TTC549 (cell line): ENCODE data around the gene PDLIM1.
"Not testable (repeated sequence)": the region's sequence is repeated elsewhere in the genome, so short reads cannot be mapped to it uniquely, and the experiment has no call there.

Source experiments
- FAIRE-seq: peaks from 2 replicates; lab custom pipeline; 2012; peaks lifted over from hg19 to GRCh38; lab: Jason Lieb, UNC

PDLIM1 gene

DNA sequence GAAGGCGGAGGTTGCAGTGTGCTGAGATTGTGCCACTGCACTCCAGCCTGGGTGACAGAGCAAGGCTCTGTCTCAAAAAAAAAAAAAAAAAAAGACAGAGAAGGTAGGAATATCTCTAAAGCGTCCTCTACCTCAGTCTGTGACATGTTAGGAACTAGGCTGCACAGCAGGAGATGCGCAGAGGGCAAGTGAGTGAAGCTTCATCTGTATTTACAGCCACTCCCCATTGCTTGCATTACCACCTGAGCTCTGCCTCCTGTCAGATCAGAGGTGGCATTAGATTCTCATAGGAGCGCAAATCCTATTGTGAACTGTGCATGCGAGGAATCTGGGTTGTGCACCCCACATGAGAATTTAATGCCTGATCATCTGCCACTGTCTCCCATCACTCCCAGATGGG is 87.9 kb downstream of the PDLIM1 start:
- not testable (repeated sequence) for FAIRE-seq

DNA sequence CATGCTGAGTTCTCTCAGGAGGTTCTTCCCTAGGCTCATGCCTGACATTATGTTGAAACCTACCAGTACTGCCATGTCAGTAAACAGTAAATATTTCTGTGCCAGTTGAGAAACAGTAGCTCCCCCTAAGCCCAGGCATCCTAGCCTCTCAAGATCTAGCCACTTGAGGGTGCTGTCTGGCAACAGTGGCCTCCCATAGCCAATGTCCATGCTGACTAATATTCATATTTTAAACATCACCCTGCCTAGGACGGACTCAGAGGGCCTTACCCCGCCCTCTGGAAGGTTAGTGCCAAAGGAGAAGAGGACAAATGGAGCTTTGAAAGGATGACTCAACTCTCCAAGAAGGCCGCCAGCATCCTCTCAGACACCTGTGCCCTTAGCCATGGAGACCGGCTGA is 89.1 kb downstream of the PDLIM1 start:
- no peak for FAIRE-seq

- FAIRE-seq: no peak
Observed at GRCh38 chr10:95196046-95196445, 94.8 kb downstream of the PDLIM1 start.

DNA sequence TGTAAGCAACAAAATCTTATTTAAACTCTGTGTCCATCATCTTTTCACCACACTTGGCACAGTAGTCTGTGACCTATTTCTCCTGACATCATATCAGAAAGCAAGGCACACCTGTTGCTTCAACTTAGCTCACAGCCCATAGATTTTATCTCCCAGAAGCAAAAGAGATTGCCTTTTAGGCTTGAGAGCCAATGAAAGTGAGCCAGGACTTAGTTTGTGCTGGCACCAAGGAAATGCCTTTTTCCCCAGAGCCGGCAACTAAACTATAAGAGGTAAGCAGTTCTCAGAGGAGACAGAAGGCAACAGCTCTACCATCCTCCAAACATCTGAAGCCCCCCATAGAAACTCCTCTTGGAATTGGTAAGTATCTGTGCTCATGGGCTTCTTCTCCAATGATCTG is 96.9 kb downstream of the PDLIM1 start, which contains the start of gene ACSM6:
TSS of gene ACSM6 (plus strand) at position 295 of the 400 bp plus-strand sequence. CDS start 248 bp downstream, outside the sequence.
- no peak for FAIRE-seq

- FAIRE-seq: no peak
Observed at GRCh38 chr10:95188593-95188992, 102.2 kb downstream of the PDLIM1 start.

GRCh38 chr10:95187617-95188016 is 103.2 kb downstream of the PDLIM1 start:
- FAIRE-seq: no peak
